Psoas muscle (tissue), 8 donors: Measurements from ENCODE around the gene ZMYND11. TPM values are rescaled to one million over a fixed set of nuclear protein-coding genes. Genes with fewer than 3 reads are reported as not detected.

ENCODE experiments used
- ATAC-seq, 4 donors: fragments of 200-7000 bp; cut with Tn5 transposase; one replicate each; pipeline ENCODE4 v1.9.1; 2020; ENCODE audit warnings: moderate library complexity in 3 of 4, mild to moderate bottlenecking in 2 of 4
- DNase-seq, 2 donors: peaks; one replicate each; pipeline ENCODE4 v3.0.0-alpha.2; 2020
- H3K27ac ChIP-seq: fragments of 200-600 bp; one replicate; pipeline ENCODE4 v1.8.0; 2022
- H3K27me3 ChIP-seq, 3 donors: fragments of 200-600 bp in 1 of 3; one replicate each; pipeline versions ENCODE4 v1.6.1 to v1.8.0; 2013 to 2022; ENCODE audit warnings: low read length in 2 of 3, mild to moderate bottlenecking in 2 of 3, moderate library complexity in 1 of 3; ENCODE audit not compliant: insufficient read depth in 3 of 3
- H3K36me3 ChIP-seq, 2 donors: fragments of 200-600 bp in 1 of 2; one replicate each; pipeline versions ENCODE4 v1.6.1 to v1.8.0; 2013 to 2022; ENCODE audit warnings: low read depth in 1 of 2, mild to moderate bottlenecking in 1 of 2, moderate library complexity in 1 of 2; ENCODE audit not compliant: insufficient read depth in 1 of 2
- H3K4me1 ChIP-seq: fragments of 200-600 bp; one replicate; pipeline ENCODE4 v1.8.0; 2022
- H3K4me3 ChIP-seq: fragments of 200-600 bp; one replicate; pipeline ENCODE4 v1.8.0; 2022; ENCODE audit warnings: mild to moderate bottlenecking
- H3K9me3 ChIP-seq: fragments of 200-600 bp; one replicate; pipeline ENCODE4 v1.8.0; 2022
- WGBS, 3 donors: extraction: QIAGEN DNeasy Blood & Tissue Kit; methylation state at CpG; one replicate each; pipeline versions ENCODE4 v1.1.6 to v1.1.7; 2013; 5-methylcytosine and 5-hydroxymethylcytosine counted together
- intact Hi-C, 2 donors: fragments of 100-400 bp; cut with DNase I; formaldehyde crosslinking; loops; one replicate each; pipeline versions ENCODE4 v1.11.0 to v1.14.2; 2022
- polyA plus RNA-seq, 3 donors: library from polyadenylated mRNA; stranded (reverse); fragments of 200-250 nt; gene quantifications; one replicate each; pipeline ENCODE4 v1.2.3, GENCODE V29; 2013
- total RNA-seq, 4 donors: library from RNA; stranded (reverse); fragmentation: NEBNext Ultra II Directional in 2 of 4; extraction: Animal tissue kit (Norgen Biotek cat#: 25700) in 2 of 4; gene quantifications; one replicate each; pipeline versions ENCODE4 v1.2.1 to v1.2.4, GENCODE V29; 2021 to 2023
- TF ChIP-seq, protein P1 (sequence below): fragments of 200-600 bp; IDR thresholded peaks from one replicate; pipeline ENCODE4 v1.8.0; 2022; ENCODE audit warnings: antibody characterized with exemption
- donor health status: healthy with polysubstance abuse.
- donor health status: DM: no; HTN: no; CAD: no; lungs with moderate emphysema.
- donor health status: Bipolar disorder and iron deficiency.
- donor health status: healthy.
- donor health status: DM: yes; HTN: yes; CAD: no.
- donor health status: DM: no; HTN: no; CAD: no.
- donor health status: DM: no; HTN: no; CAD: no.
- donor health status: DM: yes; HTN: yes; CAD: no.

Gene ZMYND11
- total and polyA plus RNA-seq, 7 donors: 27.2 to 75.9 (median 60.3) TPM

DNA sequence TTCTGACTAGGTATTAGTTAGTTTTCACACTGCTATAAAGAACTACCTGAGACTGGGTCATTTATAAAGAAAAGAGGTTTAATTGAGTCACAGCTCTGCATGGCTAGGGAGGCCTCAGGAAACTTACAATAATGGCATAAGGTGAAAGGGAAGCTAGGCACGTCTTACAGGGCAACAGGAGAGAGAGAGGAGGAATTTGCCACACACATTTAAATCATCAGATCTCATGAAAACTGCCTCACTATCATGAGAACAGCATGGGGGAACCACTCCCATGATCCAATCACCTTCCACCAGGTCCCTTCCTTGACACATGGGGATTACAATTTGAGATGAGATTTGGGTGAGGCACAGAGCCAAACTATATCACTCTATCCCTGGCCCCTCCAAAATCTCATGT is 40.6 kb upstream of the ZMYND11 start:
- Histone ChIP-seq H3K27me3 (no peaks in the 10 kb centered on the region), H3K36me3 (no peaks in the 10 kb centered on the region), H3K9me3 (peaks cover 5% of the 10 kb centered on the region), H3K4me1 (no peaks in the 10 kb centered on the region), H3K27ac (no peak overlapping the region), H3K4me3 (no peak overlapping the region)
- DNase-seq (no peak), ATAC-seq (no peak)
- intact Hi-C loops: no loop called here
- TF ChIP-seq, protein P1, sequence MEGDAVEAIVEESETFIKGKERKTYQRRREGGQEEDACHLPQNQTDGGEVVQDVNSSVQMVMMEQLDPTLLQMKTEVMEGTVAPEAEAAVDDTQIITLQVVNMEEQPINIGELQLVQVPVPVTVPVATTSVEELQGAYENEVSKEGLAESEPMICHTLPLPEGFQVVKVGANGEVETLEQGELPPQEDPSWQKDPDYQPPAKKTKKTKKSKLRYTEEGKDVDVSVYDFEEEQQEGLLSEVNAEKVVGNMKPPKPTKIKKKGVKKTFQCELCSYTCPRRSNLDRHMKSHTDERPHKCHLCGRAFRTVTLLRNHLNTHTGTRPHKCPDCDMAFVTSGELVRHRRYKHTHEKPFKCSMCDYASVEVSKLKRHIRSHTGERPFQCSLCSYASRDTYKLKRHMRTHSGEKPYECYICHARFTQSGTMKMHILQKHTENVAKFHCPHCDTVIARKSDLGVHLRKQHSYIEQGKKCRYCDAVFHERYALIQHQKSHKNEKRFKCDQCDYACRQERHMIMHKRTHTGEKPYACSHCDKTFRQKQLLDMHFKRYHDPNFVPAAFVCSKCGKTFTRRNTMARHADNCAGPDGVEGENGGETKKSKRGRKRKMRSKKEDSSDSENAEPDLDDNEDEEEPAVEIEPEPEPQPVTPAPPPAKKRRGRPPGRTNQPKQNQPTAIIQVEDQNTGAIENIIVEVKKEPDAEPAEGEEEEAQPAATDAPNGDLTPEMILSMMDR: no peak
- 17 to 22% (median 20%) methylated on average over 1 of the region's 1 CpG for WGBS, 3 donors

DNA sequence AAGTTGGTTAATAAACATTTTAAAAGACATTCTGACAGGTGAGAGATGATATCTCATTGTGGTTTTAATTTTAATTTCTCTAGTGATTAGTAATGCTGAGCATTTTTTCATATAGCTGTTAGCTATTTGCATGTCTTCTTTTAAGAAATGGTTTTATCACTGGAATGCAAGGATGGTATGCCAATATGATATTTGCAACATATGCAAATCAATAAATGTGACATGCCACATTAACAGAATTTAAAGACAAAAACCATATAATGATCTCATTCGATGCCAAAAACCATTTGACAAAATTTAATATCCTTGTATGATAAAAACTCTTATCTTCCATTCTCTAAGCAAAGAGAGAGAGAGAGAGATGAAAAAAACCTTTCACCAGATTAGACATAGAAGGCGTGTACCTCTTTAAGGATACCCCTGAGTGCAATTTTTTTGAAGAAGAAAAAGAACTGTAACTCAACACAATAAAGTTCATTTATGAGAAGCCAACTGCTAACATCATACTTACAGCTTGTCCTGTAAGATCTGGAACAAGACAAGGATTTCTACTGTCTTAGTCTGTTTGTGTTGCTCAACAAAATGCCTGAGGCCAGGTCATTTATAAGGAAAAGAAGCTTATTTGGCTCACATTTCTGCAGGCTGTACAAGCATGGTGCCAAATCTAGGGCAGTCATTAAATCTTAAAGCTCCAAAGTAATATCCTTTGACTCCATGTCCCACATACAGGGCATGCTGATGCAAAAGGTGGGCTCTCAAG is 39.7 kb upstream of the ZMYND11 start:
- no peak overlapping the region for H3K4me3 ChIP-seq
- H3K27me3 ChIP-seq: no peaks in the 10 kb centered on the region
- DNase-seq: no peak
- WGBS, 3 donors: 57 to 66% (median 59%) methylated on average over 2 of the region's 2 CpGs
- H3K9me3 ChIP-seq: peaks cover 5% of the 10 kb centered on the region
- no peak for ATAC-seq
- intact Hi-C loops: no loop called here
- H3K4me1 ChIP-seq: no peaks in the 10 kb centered on the region
- H3K36me3 ChIP-seq: no peaks in the 10 kb centered on the region
- TF ChIP-seq, protein P1: no peak
- H3K27ac ChIP-seq: no peak overlapping the region

GRCh38 chr10:96466-96865 is 38.8 kb upstream of the ZMYND11 start:
- ATAC-seq (no peak), DNase-seq (no peak)
- H3K9me3 ChIP-seq: peaks cover 5% of the 10 kb centered on the region
- TF ChIP-seq, protein P1: no peak
- H3K27ac ChIP-seq: no peak overlapping the region
- 0 to 4% (median 2%) methylated on average over 1 of the region's 1 CpG for whole genome bisulfite sequencing, 3 donors
- H3K4me3 ChIP-seq: no peak overlapping the region
- H3K27me3 ChIP-seq: no peaks in the 10 kb centered on the region
- no peaks in the 10 kb centered on the region for H3K4me1 ChIP-seq
- no peaks in the 10 kb centered on the region for H3K36me3 ChIP-seq
- intact Hi-C loops: no loop called here

DNA sequence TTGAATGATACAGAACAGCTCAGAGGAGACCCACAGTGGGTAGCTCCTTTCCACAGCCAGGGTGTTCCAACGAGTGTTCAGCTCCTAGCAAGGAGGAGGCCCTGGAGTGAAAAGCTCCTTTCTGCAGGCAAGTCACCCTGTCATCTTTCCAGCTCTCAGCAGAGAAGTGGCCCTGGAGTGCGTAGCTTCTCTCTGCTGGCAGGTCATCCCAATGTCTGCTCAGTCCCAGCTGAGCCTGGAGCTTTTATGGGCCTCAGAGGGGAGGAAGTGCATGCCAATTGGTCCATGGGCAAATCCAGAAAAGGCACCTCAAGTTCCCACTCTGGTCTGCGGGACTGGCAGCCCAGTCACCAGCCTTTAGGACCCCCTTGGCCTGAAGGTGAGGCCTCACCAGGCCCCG is 30.8 kb upstream of the ZMYND11 start:
- Histone ChIP-seq H3K4me3 (no peak overlapping the region), H3K36me3 (no peaks in the 10 kb centered on the region), H3K9me3 (no peaks in the 10 kb centered on the region), H3K4me1 (no peaks in the 10 kb centered on the region), H3K27me3 (no peaks in the 10 kb centered on the region), H3K27ac (no peak overlapping the region)
- ATAC-seq: no peak
- WGBS, 3 donors: 86 to 98% (median 89%) methylated on average over 2 to 4 of the region's 4 CpGs
- TF ChIP-seq, protein P1: no peak
- DNase-seq: no peak
- intact Hi-C loops: no loop called here
